T-helper 22 cell (primary cell): Measurements from ENCODE around the gene COL4A1.

Experiments
- DNase-seq: peaks from one replicate; pipeline ENCODE4 v3.0.0-alpha.2; 2020; ENCODE audit warnings: low read depth

Gene COL4A1

GRCh38 chr13:110195547-110196485 lies 111.1 kb downstream of the COL4A1 start:
- no peak for DNase-seq

DNA sequence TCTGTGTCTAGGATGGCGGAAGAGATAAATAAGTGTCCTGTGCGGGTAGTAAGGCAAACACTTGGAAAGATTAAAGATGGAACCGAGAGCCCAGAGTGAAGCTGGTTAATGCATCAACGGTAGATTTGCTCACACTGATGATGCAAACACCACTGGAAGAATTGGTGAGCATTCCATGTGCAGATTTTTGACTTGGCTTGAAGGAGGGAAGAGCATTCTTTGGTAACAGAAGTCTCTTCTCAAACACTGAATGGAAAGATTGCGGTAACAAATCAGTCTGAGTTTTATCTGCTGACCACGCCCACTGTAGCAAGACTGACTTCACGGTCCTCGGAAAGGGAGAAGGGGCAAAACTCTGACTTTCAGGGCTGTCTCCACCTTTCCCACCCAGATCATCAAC lies 112.5 kb downstream of the COL4A1 start:
- no peak for DNase-seq

- no peak for DNase-seq
Measured at GRCh38 chr13:110193491-110193890, 113.5 kb downstream of the COL4A1 start.

DNA sequence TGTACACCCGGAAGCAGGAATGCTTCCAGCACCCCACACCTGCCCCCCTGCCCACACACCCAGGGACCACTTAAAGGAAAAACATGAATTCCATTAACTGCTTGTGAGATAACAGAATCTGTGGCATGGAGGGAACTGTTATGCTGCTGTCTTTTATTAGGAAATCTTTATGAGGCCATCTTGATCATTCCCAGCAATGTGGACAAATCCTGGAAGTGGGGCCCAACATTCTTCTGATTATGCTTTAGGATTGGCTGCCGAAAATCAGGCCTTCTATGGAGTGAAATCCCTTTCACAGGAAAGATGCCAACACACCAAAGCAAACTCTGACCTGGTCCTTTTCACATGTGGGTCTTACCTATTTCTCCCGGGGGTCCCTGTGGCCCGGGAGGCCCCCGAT lies 114.5 kb downstream of the COL4A1 start:
- DNase-seq, result no peak

- DNase-seq, result no peak
Measured at GRCh38 chr13:110187641-110188161, 119.3 kb downstream of the COL4A1 start.

DNA sequence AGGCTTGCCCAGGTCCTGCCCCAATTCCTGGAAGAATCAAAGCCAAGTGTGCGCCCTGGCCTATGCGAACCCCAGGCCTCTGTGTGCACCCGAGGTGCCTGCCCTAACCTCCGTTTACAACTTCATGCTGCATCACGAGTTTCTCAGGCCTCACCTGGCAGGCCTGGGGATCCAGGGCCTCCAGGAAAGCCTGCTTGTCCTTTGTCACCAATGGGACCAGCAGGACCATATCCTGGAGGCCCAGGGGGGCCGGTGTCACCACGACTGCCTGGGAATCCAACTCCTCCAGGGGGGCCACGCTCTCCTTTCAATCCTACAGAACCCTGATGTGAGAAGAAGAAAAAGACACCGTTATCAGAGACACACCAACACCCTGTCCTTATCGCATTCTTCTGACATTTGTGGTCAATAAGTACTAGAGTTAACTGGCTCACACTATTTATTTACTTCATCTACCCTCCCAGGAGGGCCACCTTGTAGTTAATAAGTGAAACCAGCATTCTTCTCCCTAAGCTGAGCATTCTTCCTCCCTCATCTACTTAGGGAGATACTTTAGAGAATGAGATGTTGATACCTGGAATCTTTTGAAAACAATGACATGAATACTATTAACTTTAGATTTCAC lies 120.6 kb downstream of the COL4A1 start:
- no peak for DNase-seq

GRCh38 chr13:110185696-110186095 lies 121.3 kb downstream of the COL4A1 start:
- no peak for DNase-seq

DNA sequence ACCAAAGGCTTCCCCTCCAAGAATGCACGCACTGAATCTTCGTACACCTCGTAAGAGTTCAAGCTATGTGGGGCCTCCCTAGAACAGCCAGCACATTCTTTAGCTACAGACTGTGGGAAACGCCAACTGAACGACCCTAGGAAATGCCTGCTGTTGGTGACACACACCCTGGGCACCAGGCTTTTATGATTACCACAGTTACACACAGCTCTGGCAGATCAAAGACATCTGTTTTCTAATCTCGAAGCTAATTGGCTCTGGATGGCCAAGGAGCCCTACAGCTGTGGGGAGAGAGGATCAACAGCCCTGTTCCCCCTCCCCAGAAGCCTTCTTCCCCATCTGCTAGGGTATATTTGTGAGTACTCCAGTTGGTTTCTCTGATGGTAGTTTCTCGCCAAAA lies 123.0 kb downstream of the COL4A1 start:
- no peak for DNase-seq

DNA sequence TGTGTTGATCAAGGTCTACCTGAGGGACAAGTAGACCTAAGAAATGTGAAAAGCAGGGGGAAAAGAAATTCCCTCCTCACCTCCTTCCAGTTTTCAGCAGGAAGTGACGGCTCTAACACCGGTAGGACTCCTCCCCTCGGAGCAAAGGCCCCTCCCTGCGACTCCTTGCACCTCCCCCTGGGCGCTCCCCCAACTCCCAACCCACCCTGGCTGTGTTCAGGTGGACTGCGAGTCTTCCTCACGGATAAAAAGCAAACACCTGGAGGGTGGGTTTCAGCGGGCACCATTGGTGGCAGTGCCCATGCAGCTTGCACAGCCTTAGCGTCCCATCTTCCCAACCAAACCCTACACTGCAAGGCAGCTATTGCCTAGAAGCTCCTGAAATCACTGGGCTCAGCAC lies 124.5 kb downstream of the COL4A1 start:
- DNase-seq, result no peak

- no peak for DNase-seq
Measured at GRCh38 chr13:110182003-110182402, 125.0 kb downstream of the COL4A1 start.

- no peak for DNase-seq
Measured at GRCh38 chr13:110179857-110180147, 127.2 kb downstream of the COL4A1 start.

DNA sequence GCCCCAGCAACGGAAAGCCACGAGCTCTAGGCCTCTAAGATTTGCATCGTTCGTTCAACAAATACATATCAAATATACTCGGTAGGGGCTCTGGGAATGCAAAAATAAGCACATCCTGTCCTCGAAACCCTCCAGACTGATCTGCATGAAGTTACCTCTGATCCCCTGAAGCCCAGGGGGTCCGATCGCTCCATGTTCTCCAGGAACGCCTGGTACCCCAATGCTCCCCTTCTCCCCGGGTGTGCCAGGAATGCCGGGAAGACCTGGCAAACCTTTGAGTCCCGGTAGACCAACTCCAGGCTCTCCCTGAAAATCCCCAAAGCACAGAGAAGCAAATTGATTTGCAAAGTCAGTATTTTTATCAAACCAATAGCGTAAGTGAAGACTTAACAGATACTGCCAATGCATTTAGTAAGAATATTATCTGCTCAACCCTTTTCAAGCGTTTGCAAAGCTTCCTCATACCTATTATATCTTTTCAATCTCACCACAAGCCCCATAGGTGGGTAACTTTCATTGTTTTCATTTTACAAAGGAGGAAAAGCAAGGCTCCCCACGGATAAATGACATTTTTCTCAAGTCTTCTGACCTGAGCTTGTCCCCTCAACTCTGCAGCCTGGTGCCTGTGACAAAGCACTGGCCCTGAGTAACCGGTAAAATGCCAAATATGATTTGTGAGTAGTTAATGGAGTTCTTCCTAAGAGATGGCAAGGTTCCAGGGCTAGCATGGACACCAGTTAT lies 127.7 kb downstream of the COL4A1 start:
- no peak for DNase-seq

DNA sequence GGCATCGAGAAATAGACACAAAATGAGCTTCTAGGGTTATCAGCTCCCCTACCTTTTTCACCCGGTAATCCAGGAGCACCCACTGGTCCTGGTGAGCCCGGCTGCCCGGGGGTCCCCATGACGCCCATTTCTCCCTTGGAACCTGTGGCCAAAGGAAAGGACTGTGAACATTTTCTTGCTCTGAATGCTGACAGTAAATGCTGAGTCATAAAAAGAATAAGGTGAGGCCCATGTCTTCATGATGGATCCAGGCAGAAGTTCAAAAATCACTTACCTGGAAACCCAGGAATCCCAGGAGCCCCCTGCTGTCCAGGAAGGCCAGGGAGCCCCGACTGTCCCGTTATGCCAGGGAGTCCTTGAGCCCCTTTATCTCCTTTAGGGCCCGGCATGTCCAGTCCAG lies 129.2 kb downstream of the COL4A1 start:
- no peak for DNase-seq

DNA sequence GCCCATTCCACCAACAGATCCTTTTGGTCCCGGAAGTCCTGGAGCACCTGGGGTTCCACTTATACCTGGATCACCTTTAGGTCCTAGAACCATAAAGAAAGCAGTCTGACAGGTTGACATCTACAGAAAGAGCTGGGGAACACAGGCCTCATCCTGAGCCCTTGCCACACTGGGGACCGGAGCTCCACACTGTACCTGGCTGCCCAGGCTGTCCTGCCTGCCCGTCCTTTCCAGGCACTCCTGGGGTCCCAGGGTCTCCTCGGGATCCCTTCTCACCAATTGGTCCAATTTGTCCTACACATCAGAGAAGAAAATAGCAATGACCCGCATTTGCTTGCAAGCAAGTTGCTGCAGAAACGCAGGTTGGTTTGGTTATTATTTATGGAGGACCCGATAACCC lies 130.5 kb downstream of the COL4A1 start:
- DNase-seq, result no peak

DNA sequence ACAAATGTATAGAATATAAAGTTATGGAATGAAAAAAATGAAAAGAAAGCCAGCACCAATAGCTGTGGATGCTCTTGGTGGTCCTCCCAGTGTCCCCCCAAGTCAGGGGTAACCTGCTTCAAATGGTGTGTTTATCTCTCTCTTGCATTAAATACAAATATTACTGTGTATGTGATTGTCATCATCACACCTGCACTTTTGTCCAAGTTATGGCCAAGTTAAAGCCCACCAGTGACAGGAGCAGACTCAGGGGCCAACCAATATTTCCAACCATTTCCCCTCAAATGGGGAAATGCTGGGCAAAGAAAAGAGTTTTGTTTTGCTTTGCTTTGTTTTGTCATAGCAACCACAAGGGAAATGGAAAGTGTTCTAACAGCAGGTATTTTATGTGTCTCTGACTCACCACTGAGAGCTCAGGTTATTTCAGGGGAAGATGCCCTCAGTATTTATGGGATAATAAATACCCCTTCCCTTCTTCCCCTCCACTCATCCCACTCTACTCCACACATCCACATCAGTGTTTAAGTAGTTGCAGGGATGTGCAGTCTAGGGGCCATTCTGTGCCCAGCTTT lies 133.6 kb downstream of the COL4A1 start:
- DNase-seq, result no peak

DNA sequence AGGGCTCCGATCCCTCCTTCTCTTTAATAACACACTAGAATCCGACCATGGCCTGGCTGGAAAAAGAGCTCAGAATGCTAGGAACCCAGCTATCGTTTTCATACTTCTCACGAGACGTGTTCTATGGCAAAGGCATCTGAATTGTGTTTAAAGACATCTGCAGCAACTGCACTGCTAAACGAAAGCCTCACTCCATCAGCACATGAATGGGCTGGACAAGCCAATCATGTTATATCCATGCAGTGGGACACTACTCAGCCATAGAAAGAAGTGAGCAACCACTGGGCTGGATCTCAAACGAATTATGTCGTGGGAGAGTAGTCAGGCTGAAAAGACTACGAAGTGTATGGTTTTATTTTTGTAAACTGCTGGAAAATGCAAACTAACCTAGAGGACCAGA lies 136.1 kb downstream of the COL4A1 start:
- no peak for DNase-seq

GRCh38 chr13:110170020-110170790 lies 136.8 kb downstream of the COL4A1 start:
- DNase-seq, result no peak

- no peak for DNase-seq
Measured at GRCh38 chr13:110168999-110169933, 137.7 kb downstream of the COL4A1 start.

GRCh38 chr13:110166598-110166997 lies 140.4 kb downstream of the COL4A1 start:
- DNase-seq, result no peak

GRCh38 chr13:110164706-110165105 lies 142.3 kb downstream of the COL4A1 start:
- no peak for DNase-seq
